H1 (cell line): ENCODE measurements around the gene SMTNL2. TPM values are rescaled to one million over a fixed set of nuclear protein-coding genes. Genes with fewer than 3 reads are reported as not detected.
A peak's percentile ranks its signal among the peaks of the same experiment; 100 is the strongest.

ENCODE experiments used
- CTCF ChIA-PET: fragments of 300-600 bp; sonication (Branson Sonifier 250); formaldehyde crosslinking; loops from one replicate; lab custom pipeline; 2021; ENCODE audit not compliant: partially characterized antibody; lab: Charles Lee
- POLR2A ChIA-PET: fragments of 300-600 bp; sonication (Branson Sonifier 250); formaldehyde crosslinking; loops from one replicate; lab custom pipeline; 2021; ENCODE audit warnings: inconsistent platforms; ENCODE audit not compliant: partially characterized antibody; lab: Charles Lee
- DNase-seq, 2 experiments: peaks; one replicate each; pipeline versions ENCODE4 v3.0.0 to v3.0.0-alpha.2; 2010 to 2022; ENCODE audit warnings: low spot score in 2 of 2, low read depth in 1 of 2, mixed read lengths in 1 of 2
- FAIRE-seq: peaks from 2 replicates; lab custom pipeline; 2011; peaks lifted over from hg19 to GRCh38; lab: Jason Lieb, UNC
- H2AFZ ChIP-seq: 2 replicates; pipeline ENCODE4 v1.8.1; 2012; ENCODE audit warnings: low read length, inconsistent platforms
- H2AK5ac ChIP-seq: 2 replicates; pipeline ENCODE4 v1.6.1; 2013; ENCODE audit warnings: low read depth, low read length
- H2BK120ac ChIP-seq: replicated peaks from 2 replicates; pipeline ENCODE3; 2013; ENCODE audit warnings: low read depth, low read length, inconsistent platforms
- H2BK12ac ChIP-seq: 2 replicates; pipeline ENCODE4 v1.6.1; 2013; ENCODE audit warnings: low read depth, low read length
- H2BK15ac ChIP-seq: 2 replicates; pipeline ENCODE4 v1.6.1; 2013; ENCODE audit warnings: low read length
- H2BK20ac ChIP-seq: 2 replicates; pipeline ENCODE4 v1.6.1; 2013; ENCODE audit warnings: low read length
- H2BK5ac ChIP-seq: 2 replicates; pipeline ENCODE4 v1.6.1; 2013; ENCODE audit warnings: low read depth, low read length
- H3K14ac ChIP-seq: 2 replicates; pipeline ENCODE4 v1.6.1; 2013; ENCODE audit warnings: inconsistent platforms; ENCODE audit not compliant: insufficient read length
- H3K18ac ChIP-seq: 2 replicates; pipeline ENCODE4 v1.6.1; 2013; ENCODE audit warnings: low read length; ENCODE audit errors: extremely low read depth
- H3K23ac ChIP-seq: 2 replicates; pipeline ENCODE4 v1.6.1; 2013; ENCODE audit warnings: inconsistent platforms; ENCODE audit not compliant: insufficient read length
- H3K23me2 ChIP-seq: 2 replicates; pipeline ENCODE4 v1.6.1; 2013; ENCODE audit warnings: low read depth, low read length
- H3K27ac ChIP-seq: 2 replicates; pipeline ENCODE4 v1.6.1; 2011; ENCODE audit warnings: low read depth, low read length, inconsistent platforms
- H3K27me3 ChIP-seq, 4 experiments: replicated peaks in 1 of 4; 1 replicate in 1 of 4; 2 replicates in 3 of 4; pipeline versions ENCODE4 v1.6.1 to v1.8.1; 2011 to 2013; ENCODE audit warnings: low read length in 3 of 4, mild to moderate bottlenecking in 3 of 4, inconsistent platforms in 2 of 4, mixed read lengths in 2 of 4, moderate library complexity in 1 of 4; ENCODE audit not compliant: control insufficient read depth in 3 of 4, insufficient read depth in 3 of 4; ENCODE audit errors: extremely low read depth in 1 of 4
- H3K36me3 ChIP-seq, 4 experiments: 2 replicates each; pipeline versions ENCODE4 v1.6.1 to v1.8.1; 2011 to 2013; ENCODE audit warnings: mild to moderate bottlenecking in 4 of 4, low read length in 3 of 4, moderate library complexity in 2 of 4, control low read depth in 1 of 4, inconsistent platforms in 1 of 4; ENCODE audit not compliant: insufficient read depth in 4 of 4, control insufficient read depth in 2 of 4
- H3K4ac ChIP-seq: replicated peaks from 2 replicates; pipeline ENCODE3; 2013; ENCODE audit warnings: low read length, low read depth, mixed read lengths, inconsistent platforms; ENCODE audit not compliant: insufficient read length
- H3K4me1 ChIP-seq, 4 experiments: replicated peaks in 1 of 4; 1 replicate in 1 of 4; 2 replicates in 3 of 4; pipeline versions ENCODE4 v1.6.1 to v1.8.1; 2011 to 2013; ENCODE audit warnings: low read length in 3 of 4, inconsistent platforms in 2 of 4, mixed read lengths in 1 of 4; ENCODE audit not compliant: insufficient read depth in 4 of 4, control insufficient read depth in 3 of 4
- H3K4me2 ChIP-seq, 2 experiments: 2 replicates each; pipeline versions ENCODE4 v1.6.1 to v1.8.1; 2011 to 2013; ENCODE audit warnings: low read depth in 2 of 2, low read length in 2 of 2, control low read depth in 1 of 2, inconsistent platforms in 1 of 2, mild to moderate bottlenecking in 1 of 2; ENCODE audit not compliant: insufficient read depth in 1 of 2
- H3K4me3 ChIP-seq, 4 experiments: fragments of 200-600, 300-600 bp in 1 of 4; sonication (generic), shearing (Covaris generic), sonication (Bioruptor Twin) in 1 of 4; 2 replicates each; pipeline versions ENCODE4 v1.5.1 to v1.8.1; 2011 to 2016; ENCODE audit warnings: low read length in 4 of 4, low read depth in 3 of 4, control low read depth in 2 of 4, inconsistent platforms in 2 of 4, mild to moderate bottlenecking in 2 of 4, mixed read lengths in 1 of 4, moderate library complexity in 1 of 4; ENCODE audit not compliant: insufficient read depth in 2 of 4; ENCODE audit errors: extremely low read depth in 1 of 4
- H3K56ac ChIP-seq: replicated peaks from 2 replicates; pipeline ENCODE3; 2013; ENCODE audit warnings: low read depth, mild to moderate bottlenecking, mixed read lengths, low read length, inconsistent platforms; ENCODE audit not compliant: insufficient read length
- H3K79me1 ChIP-seq: 2 replicates; pipeline ENCODE4 v1.6.1; 2013; ENCODE audit warnings: low read depth, low read length, control low read depth
- H3K79me2 ChIP-seq, 2 experiments: 2 replicates each; pipeline versions ENCODE4 v1.6.1 to v1.8.1; 2012 to 2013; ENCODE audit warnings: low read length in 2 of 2, mild to moderate bottlenecking in 2 of 2, inconsistent platforms in 1 of 2; ENCODE audit not compliant: insufficient read depth in 2 of 2, control insufficient read depth in 1 of 2
- H3K9ac ChIP-seq, 4 experiments: replicated peaks in 1 of 4; 1 replicate in 1 of 4; 2 replicates in 3 of 4; pipeline versions ENCODE4 v1.6.1 to v1.8.1; 2011 to 2013; ENCODE audit warnings: low read depth in 3 of 4, low read length in 3 of 4, control low read depth in 2 of 4, mild to moderate bottlenecking in 2 of 4, moderate library complexity in 2 of 4, inconsistent platforms in 1 of 4; ENCODE audit errors: extremely low read depth in 1 of 4
- H3K9me3 ChIP-seq, 2 experiments: 2 replicates each; pipeline versions ENCODE4 v1.6.1 to v1.8.1; 2012 to 2013; ENCODE audit warnings: mild to moderate bottlenecking in 2 of 2, moderate library complexity in 2 of 2, control low read depth in 1 of 2, inconsistent platforms in 1 of 2, low read depth in 1 of 2, low read length in 1 of 2, mixed read lengths in 1 of 2; ENCODE audit not compliant: insufficient read depth in 2 of 2
- H4K20me1 ChIP-seq, 2 experiments: replicated peaks in 1 of 2; 2 replicates each; pipeline versions ENCODE3 to v1.8.1; 2011 to 2013; ENCODE audit warnings: inconsistent platforms in 2 of 2, low read length in 2 of 2, mild to moderate bottlenecking in 1 of 2; ENCODE audit not compliant: insufficient read depth in 2 of 2, control insufficient read depth in 1 of 2
- H4K5ac ChIP-seq: 2 replicates; pipeline ENCODE4 v1.6.1; 2013; ENCODE audit warnings: low read length, low read depth, mixed read lengths, inconsistent platforms; ENCODE audit not compliant: insufficient read length
- H4K8ac ChIP-seq: 2 replicates; pipeline ENCODE4 v1.8.0; 2013; ENCODE audit warnings: mild to moderate bottlenecking, moderate library complexity, low read length, inconsistent platforms; ENCODE audit not compliant: insufficient read depth; ENCODE audit errors: extremely low read depth
- H4K91ac ChIP-seq: replicated peaks from 2 replicates; pipeline ENCODE3; 2013; ENCODE audit warnings: low read length, mixed read lengths, inconsistent platforms; ENCODE audit not compliant: insufficient read length
- BRCA1 ChIP-seq: IDR thresholded peaks from 2 replicates; pipeline ENCODE4 v1.6.1; 2012; ENCODE audit warnings: low read depth, low read length, improper control_type of control experiment
- CBX5 ChIP-seq: fragments of 300-800, 300-1000 bp; sonication (generic); IDR thresholded peaks from 2 replicates; pipeline ENCODE4 v1.7.1; 2016; ENCODE audit warnings: antibody characterized with exemption, low read length, low read depth
- CEBPB ChIP-seq: IDR thresholded peaks from 2 replicates; pipeline ENCODE4 v1.6.1; 2012; ENCODE audit warnings: low read depth, low read length
- EP300 ChIP-seq, 2 experiments: IDR thresholded peaks; 1 replicate in 1 of 2; 2 replicates in 1 of 2; pipeline ENCODE4 v1.6.1; 2011 to 2012; ENCODE audit warnings: low read depth in 2 of 2, low read length in 2 of 2, mild to moderate bottlenecking in 2 of 2, borderline replicate concordance in 1 of 2, inconsistent platforms in 1 of 2, moderate library complexity in 1 of 2
- GABPA ChIP-seq: IDR thresholded peaks from 2 replicates; pipeline ENCODE4 v1.6.1; 2011; ENCODE audit warnings: mild to moderate bottlenecking, low read length, moderate library complexity, borderline replicate concordance; ENCODE audit not compliant: insufficient read depth
- POU5F1 ChIP-seq: IDR thresholded peaks from 2 replicates; pipeline ENCODE4 v1.6.1; 2011; ENCODE audit warnings: low read depth, mild to moderate bottlenecking, low read length, moderate library complexity
- RBBP5 ChIP-seq: IDR thresholded peaks from 2 replicates; pipeline ENCODE4 v1.7.1; 2012; ENCODE audit warnings: low read depth, mild to moderate bottlenecking, inconsistent platforms, low read length, moderate library complexity, borderline replicate concordance
- SAP30 ChIP-seq: fragments of 300-600 bp; sonication (generic); IDR thresholded peaks from 2 replicates; pipeline ENCODE4 v1.7.1; 2012; ENCODE audit warnings: low read length, moderate library complexity, mild to moderate bottlenecking, inconsistent platforms; ENCODE audit not compliant: insufficient read depth, insufficient replicate concordance
- SIX5 ChIP-seq: IDR thresholded peaks from 2 replicates; pipeline ENCODE4 v1.6.1; 2011; ENCODE audit warnings: mild to moderate bottlenecking, low read depth, low read length
- SP1 ChIP-seq: IDR thresholded peaks from 2 replicates; pipeline ENCODE4 v1.6.1; 2011; ENCODE audit warnings: low read depth, low read length
- SP4 ChIP-seq: IDR thresholded peaks from 2 replicates; pipeline ENCODE4 v1.6.1; 2012; ENCODE audit warnings: low read length, inconsistent platforms
- TAF1 ChIP-seq: IDR thresholded peaks from 2 replicates; pipeline ENCODE4 v1.6.1; 2011; ENCODE audit warnings: mild to moderate bottlenecking, low read depth, low read length
- TEAD4 ChIP-seq: IDR thresholded peaks from 2 replicates; pipeline ENCODE4 v1.6.1; 2012; ENCODE audit warnings: low read depth, low read length, inconsistent platforms, mixed read lengths
- WGBS, 2 experiments: shearing (Covaris generic) in 1 of 2; methylation state at CpG; one replicate each; pipeline versions ENCODE4 v1.1.6 to v1.1.7; 2013 to 2015; ENCODE audit warnings: low lambda C conversion rate in 2 of 2, mixed read lengths in 2 of 2, inconsistent platforms in 1 of 2, low coverage in 1 of 2, missing lambda C conversion rate in 1 of 2; ENCODE audit not compliant: insufficient replicate concordance in 2 of 2, insufficient coverage in 1 of 2, insufficient read length in 1 of 2; ENCODE audit errors: extremely low coverage in 1 of 2, missing lambda C conversion rate in 1 of 2; 5-methylcytosine and 5-hydroxymethylcytosine counted together
- polyA plus RNA-seq, 7 experiments: library from polyadenylated mRNA; depleted of rRNA in 3 of 7; stranded (reverse) in 5 of 7; unstranded in 2 of 7; fragments of >200 nt in 5 of 7; fragments of 200-250 nt in 2 of 7; gene quantifications; 1 replicate in 5 of 7; 2 replicates in 1 of 7; 4 replicates in 1 of 7; pipeline versions ENCODE4 v1.2.1 to v1.2.3, GENCODE V29; 2011 to 2013; ENCODE audit warnings: missing spikeins in 2 of 7, mixed read lengths in 2 of 7
- total RNA-seq: library from RNA; stranded (reverse); fragmentation: NEBNext Ultra II Directional; extraction: Animal tissue kit (Norgen Biotek cat#: 25700); gene quantifications from 2 replicates; pipeline ENCODE4 v1.2.1, GENCODE V29; 2021

SMTNL2 gene
- total and polyA plus RNA-seq, 2 of the 8 experiments (the other 6 are each of a cell fraction or from before 2014, with no cell fraction given) = 3.6 to 4.5 TPM

DNA sequence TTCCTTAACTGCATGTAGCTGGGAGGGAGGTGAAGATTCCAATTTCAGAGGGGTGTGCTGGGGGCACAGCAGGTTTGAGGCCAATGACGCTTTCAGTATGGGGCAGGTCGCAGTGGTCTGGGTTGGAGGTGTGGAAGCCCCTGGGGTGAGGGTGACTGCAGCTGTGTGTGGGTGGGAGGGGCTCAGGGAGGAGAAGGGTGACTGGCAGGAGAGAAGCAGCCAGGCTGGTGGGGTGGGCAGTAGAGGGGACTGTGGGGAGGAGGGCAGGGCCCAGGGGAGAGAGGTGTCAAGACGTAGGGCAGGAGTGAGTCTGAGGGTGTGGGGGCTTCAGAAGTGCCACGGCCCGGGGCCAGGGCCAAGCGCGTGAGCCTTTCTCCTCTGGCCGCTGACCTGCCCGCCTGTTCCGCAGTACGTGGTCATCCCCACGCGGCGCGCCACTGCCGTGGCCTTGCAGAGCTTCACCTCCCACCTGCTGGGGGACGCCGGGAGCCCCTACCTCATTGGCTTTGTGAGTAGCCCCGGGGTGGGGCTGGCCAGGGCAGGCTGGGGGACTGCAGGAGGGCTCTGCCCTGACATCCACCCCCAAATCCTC lies 48.6 kb upstream of the SMTNL2 start:
- CTCF ChIA-PET = interaction anchor here (1.0 to 3.0 kb wide), 3 partner anchors 8 to 62 kb away, joined by 3 to 12 read pairs (median 4); partner anchors contain the start of gene SPNS2
- Histone ChIP-seq H4K20me1 (peaks cover 11 to 16% of the 10 kb centered on the region in 2 experiments), H2AFZ (no peak overlapping the region), H4K5ac (no peak overlapping the region), H3K23ac (no peak overlapping the region), H3K56ac (no peak overlapping the region), H4K91ac (no peak overlapping the region), H2BK5ac (no peak overlapping the region; the same call in 1 of the 2 replicates), H3K4me1 (peaks cover 0 to 29% (median 16%) of the 10 kb centered on the region in 4 experiments; a peak in 6 of 7 replicates), H2BK120ac (no peak overlapping the region), H2BK12ac (no peak overlapping the region), H3K27me3 (peaks cover 0 to 34% (median 18%) of the 10 kb centered on the region in 4 experiments; a peak in 4 of 7 replicates), H3K9ac (no peak overlapping the region; a peak in 1 of 7 replicates), H3K23me2 (peaks cover 4% of the 10 kb centered on the region; the same call in 1 of the 2 replicates), H3K9me3 (no peaks in the 10 kb centered on the region), H2AK5ac (no peak overlapping the region), H3K4me2 (peak overlapping the region; percentile 61 to 79), H3K18ac (peak overlapping the region; percentile 92), H2BK20ac (no peak overlapping the region), H3K79me1 (no peaks in the 10 kb centered on the region), H3K4ac (peak overlapping the region; percentile 14), H4K8ac (peak overlapping the region; percentile 31; the same call in 1 of the 2 replicates), H3K27ac (no peak overlapping the region), H3K14ac (no peak overlapping the region), H3K79me2 (no peaks in the 10 kb centered on the region), H2BK15ac (no peak overlapping the region), H3K36me3 (peaks cover 0 to 21% (median 15%) of the 10 kb centered on the region in 4 experiments; a peak in 5 of 8 replicates), H3K4me3 (peak overlapping the region in 3 of 4 experiments; percentile 10 to 55 (median 18); a peak in 4 of 8 replicates)
- FAIRE-seq = no peak
- DNase-seq = no peak
- 38% methylated on average over 13 of the region's 19 CpGs; no CpG with 5 or more reads in 1 of the 2 experiments for WGBS, 2 experiments
- POLR2A ChIA-PET = interaction anchor here (0.7 to 37.1 kb wide), 9 partner anchors 6 to 131 kb away, joined by 3 to 546 read pairs (median 4); partner anchors contain the start of genes GGT6 and MYBBP1A
- TF ChIP-seq SIX5 (no peak), GABPA (no peak), SP1 (no peak), POU5F1 (no peak), BRCA1 (no peak), RBBP5 (0 out of 2 replicates have a peak, but pooled peaks have one; percentile 4), SAP30 (no peak), CEBPB (no peak), TEAD4 (no peak), CBX5 (no peak), EP300 (IDR thresholded peaks at IDR 0.05; ENCODE audit: borderline replicate concordance in 1 of 2, low read depth in 2 of 2, low read length in 2 of 2) (no peak), TAF1 (no peak), SP4 (no peak)
